PC-9 (cell line): Measurements from ENCODE around the gene CHI3L1.

Experiments
- EZH2 ChIP-seq: fragments of 200-600 bp; sonication (generic); IDR thresholded peaks from 2 replicates; pipeline ENCODE4 v1.8.0; 2017; ENCODE audit warnings: antibody characterized with exemption, low read depth
- TF ChIP-seq, protein P1 (sequence below): fragments of 200-600 bp; sonication (generic); conservative IDR thresholded peaks from 2 replicates; pipeline ENCODE4 v1.6.1; 2017; ENCODE audit warnings: mixed run types, antibody characterized with exemption, mild to moderate bottlenecking, moderate library complexity

DNA sequence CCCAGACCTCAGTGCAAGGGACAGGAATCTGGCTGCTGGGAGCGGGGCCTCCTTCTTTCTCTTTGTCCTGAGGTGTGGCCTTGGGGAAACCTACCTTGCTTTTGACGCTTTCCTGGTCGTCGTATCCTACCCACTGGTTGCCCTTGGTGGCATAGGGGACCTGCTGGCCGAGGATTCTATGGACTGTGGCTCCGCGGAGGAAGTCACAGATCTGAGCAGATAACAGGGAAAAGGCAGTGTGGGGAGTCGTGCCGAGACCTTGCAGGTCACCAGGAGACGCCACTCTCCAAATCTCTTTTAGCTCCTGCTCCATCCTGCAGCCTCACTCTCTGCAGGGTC, 6.9 kb downstream of the CHI3L1 start:
- TF ChIP-seq, protein P1, sequence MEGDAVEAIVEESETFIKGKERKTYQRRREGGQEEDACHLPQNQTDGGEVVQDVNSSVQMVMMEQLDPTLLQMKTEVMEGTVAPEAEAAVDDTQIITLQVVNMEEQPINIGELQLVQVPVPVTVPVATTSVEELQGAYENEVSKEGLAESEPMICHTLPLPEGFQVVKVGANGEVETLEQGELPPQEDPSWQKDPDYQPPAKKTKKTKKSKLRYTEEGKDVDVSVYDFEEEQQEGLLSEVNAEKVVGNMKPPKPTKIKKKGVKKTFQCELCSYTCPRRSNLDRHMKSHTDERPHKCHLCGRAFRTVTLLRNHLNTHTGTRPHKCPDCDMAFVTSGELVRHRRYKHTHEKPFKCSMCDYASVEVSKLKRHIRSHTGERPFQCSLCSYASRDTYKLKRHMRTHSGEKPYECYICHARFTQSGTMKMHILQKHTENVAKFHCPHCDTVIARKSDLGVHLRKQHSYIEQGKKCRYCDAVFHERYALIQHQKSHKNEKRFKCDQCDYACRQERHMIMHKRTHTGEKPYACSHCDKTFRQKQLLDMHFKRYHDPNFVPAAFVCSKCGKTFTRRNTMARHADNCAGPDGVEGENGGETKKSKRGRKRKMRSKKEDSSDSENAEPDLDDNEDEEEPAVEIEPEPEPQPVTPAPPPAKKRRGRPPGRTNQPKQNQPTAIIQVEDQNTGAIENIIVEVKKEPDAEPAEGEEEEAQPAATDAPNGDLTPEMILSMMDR: no peak
- TF ChIP-seq EZH2: no peak
